Right lobe of liver (tissue), 4 donors: ENCODE measurements around the gene ATP1A3.

Experiments used
- CTCF ChIP-seq, 4 donors: fragments of 200-600 bp in 3 of 4; fragments of 450-650 bp in 1 of 4; IDR thresholded peaks; one replicate each; pipeline versions ENCODE4 v1.5.1 to v1.8.0; 2016 to 2022; ENCODE audit warnings: antibody characterized with exemption in 4 of 4, mild to moderate bottlenecking in 2 of 4
- POLR2A ChIP-seq: fragments of 450-650 bp; IDR thresholded peaks from one replicate; pipeline ENCODE4 v1.6.1; 2017; ENCODE audit warnings: antibody characterized with exemption, mild to moderate bottlenecking
- donor health status: DM: no; HTN: no; CAD: no.
- donor health status: DM: no; HTN: no; CAD: no.
- donor health status: DM: no; HTN: yes; CAD: no.

DNA sequence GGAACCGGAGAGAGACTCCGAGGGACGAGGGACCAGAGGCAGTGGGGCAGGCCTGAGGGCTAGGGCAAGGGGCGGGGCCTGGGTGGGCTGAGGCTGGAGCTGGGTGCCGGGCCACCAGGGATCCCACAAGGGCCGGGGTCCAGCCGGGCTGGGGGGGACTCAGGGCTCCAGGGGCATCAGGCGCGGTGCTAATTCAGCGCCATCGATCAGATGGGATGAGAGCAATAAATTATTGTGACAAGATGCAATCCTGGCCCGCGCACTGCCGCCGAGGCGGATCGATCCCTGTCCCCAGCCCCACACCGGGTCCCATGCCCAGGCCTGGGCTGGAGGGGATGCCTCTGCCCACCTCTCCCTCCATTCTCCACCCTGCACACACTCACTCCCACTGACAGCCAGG is 71.4 kb downstream of the ATP1A3 start:
- no peak for TF ChIP-seq CTCF (IDR thresholded peaks at IDR 0.05)
- no peak for TF ChIP-seq POLR2A
